NCI-H1417 treated with DMSO at 0.1 percent for 48 hours (cell line): Measurements from ENCODE around the gene SDCBP2.

ENCODE experiments used
- DNase-seq: peaks from one replicate; lab custom pipeline; 2025; lab: John Stamatoyannopoulos, UW

Gene SDCBP2

DNA sequence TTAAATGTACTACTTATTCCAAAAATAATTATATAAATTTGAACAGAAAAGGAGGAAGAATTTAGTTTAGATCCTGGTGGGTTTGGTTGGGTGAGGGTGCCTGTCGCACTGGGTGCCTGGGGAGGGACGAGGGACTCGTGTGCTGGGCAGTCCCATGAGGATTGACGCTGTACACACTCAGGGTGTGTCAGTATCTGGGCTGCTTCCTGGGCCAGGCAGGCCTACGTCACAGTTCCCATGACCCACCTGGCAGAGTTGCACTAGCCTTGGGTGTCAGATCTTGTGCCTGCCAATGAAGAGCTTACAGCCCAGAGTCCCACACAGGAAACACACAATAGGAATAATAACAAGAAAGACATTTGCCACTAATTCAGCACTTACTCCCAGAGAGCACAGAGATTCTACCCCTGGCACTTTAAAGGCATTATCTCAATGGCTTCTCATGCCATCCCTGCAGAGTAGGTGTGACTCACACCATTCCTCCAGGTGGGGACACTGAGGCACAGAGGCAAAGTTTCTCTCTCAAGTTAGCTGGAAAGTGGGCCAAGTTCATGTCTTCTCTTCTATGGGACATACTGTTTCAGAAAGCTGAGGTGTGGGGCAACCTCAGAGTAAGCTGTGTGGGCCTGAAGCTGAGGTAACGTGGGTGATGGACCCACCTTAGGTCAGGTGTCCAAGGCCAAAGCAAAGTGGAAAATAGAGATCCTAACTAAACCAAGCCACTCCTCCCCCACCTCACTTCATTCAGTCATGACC lies 1.3 kb upstream of the SDCBP2 start:
- no peak for DNase-seq

DNA sequence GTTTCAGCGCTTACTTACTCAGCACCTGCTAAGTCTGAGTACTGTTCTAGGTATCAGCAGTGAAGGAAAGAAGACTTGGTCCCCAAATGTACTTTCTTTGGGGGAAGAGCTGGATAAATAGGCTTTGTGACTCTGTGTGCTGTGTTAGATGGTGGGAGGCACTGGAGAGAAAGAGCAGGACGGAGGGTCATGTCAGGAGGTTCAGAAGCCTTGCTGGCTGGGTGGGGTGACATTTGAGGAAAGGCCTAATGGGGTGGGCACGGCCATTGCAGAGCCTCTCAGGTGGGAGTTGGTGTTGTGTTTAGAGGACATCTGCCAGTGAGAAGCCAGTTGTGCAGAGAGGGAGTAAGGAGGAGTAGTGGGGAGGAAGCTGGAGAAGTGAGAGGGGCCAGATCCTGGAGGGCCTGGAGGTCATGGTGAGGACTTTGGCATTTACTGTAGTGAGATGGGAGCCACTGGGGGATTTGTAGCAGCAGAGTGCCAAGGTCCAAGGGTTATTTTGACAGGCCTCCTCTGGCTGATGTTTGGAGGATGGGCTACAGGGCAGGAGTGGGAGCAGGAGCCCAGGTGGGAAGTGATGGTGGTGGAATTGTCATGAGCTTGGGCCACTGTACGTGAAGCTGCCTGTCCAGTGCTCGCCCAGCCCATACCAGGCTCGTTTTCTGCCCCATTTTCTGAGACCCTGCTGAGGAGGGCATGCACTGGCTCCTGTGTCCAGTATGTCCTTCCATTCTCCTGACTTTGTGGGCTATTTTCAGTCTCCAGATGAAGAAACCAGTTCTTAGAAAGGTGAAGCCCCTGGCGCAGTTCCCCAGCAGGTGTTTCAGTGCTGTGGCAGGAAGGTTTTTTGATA lies 886 bp downstream of the SDCBP2 start:
- no peak for DNase-seq

DNA sequence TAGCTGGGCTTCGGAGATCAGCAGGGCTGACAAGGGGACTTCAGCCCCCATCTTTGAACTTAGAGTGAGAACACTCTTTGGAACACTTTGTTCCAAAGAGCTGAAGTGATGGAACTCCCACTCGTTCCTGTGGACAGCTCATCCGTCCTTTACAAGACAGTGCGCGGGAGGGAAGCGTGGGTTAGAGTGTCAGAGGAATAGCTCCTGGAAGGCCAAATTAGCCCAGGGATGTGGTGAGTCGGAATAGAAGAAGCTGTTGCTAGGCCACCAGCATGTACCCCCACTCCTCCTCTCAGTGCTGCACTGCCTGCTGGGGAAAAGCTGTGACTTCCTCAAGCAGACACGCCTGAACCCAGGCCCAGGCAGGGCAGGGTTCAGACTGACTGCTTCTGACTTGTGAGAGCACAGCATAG lies 1.7 kb downstream of the SDCBP2 start:
- no peak for DNase-seq

DNA sequence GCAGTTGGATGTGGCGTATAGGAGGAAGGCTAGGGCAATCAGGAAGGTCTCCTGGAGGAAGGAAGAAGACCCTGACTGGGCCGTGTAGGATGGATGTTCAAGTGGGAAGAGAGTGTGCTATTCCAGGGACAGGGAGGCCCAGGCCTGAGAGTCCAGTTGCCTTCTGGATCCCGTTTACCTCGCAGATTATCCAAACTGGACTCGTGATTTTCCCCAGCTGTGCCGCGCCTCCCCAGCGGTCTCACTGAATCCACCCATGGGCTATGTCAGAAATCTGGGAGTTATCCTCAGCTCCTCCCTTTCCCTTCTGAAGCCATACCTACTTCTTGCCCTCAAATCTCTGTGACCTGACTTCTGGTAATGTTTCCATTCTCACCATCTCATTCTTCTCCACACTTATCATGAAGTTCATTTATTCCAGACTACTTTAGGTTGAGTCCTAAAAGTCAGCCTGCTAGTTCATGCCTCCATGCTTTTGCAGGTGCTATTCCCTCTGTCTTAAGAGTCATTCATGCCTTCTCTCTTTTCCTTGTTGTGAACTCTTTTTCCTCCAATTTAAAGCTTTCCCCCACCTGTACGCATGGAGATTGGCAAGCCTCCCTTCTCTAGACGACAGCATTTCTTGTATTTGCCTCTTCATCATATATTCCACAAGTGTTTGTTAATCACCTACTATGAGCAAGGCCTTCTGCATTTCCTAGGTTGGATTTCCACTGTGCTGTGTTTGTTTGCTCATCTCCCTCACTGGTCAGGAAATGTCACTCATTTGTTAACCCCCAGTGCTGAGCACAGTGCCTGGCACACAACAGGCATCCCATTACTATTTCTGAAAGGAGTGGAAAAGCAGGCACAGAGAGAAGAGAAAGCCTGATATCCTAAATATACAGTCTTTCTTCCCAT lies 2.7 kb downstream of the SDCBP2 start:
- no peak for DNase-seq

DNA sequence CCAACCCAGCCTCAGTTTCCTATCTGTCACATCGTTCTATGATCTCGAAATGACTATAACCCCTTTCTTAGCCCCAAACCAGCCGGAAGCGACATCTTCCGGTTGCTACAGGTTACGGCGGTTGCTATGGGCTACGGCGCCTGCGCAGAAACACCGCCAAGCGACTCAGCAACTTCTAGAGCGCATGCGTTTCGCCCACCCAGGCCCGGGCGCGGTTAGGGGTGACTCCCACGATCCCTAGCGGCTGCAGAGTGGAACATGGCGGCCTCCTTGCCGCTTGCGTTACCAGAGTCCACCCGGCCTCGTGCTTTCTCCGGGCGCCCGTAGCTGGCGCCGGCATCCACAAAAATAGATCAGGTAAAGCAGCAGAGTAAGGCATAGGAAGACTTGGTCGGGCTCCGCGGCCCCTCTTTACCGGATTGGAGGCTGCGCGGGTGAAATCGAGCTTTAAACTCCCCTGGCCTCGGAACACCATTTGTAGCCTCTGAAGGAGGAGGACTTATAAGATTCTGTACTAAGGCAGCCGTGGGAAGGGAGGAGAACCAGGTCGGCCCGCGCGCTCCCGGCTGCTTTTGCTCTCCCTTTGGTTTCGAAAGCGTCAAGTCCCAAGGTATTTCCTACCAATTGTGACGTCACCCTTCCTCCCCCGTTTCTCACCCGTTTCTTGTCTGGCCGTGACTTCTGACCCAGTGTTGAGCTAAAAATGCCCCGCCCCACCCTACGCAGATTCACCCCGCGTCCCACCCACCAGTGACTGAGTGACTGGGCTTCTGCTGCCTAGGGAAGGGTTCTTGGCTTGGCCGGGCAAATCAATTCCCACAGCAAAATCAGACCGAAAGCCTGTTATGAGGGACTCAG lies 3.5 kb downstream of the SDCBP2 start:
- peak; percentile 93 for DNase-seq

DNA sequence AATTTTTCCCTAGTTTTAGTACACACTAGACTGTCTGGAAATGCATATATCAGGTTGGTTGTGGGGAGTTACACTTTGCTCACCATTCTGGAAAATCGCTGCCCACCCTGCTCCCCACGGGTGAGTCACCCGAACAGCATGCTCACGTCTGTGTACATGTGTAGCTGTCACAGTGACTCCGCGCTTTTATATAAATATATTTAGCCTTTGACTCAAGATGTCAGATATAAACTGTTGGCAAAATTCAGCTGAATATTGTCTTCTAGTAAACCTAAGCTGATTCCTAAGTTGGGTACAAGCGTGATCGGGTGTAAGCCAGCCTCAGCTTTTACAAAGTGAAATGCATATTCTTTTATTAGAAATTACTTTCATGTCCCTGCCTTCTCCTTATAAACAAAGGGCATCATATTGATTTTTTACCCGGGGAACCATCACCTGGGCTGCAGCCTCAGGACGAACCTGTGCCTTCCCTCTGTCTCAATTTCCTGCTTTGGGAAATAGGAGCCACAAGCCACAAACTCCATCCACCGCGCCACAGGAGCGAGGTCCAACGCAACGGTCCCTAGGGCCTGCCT lies 4.3 kb downstream of the SDCBP2 start:
- DNase-seq: no peak

DNA sequence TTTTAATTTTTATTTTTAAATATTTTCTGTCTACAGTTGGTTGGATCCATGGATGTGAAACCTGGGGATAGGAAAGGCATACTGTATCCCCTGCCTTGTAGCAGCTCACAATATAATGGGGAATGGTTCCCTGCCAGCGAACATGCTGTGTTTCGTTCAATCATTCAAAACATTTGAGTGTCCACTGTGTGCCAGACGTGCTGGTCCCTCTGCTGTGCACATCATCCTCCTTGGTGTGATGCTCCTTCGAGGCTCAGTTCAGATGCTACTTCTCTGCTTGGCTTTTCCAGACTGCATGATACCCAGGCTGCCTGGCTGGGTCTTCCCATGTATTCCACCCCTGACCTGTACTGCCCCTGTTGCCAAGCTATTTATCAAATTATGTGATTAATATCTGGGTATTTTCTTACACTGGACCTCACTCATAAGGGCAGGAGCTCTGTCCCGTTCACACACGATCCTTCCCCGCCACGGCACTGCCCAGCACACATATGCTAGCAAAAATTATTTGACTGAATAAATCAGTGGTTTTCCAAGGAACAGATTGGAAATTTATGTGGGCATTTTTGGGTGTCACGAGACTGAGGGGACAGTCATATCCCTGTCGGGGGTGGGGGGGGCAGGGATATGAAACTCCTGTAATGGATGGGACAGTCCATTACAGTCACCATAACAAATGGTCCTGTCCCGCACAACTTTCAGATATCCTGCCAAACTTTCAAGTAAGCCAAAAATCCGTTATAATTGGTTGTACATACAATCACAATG lies 4.9 kb downstream of the SDCBP2 start:
- DNase-seq: no peak

DNA sequence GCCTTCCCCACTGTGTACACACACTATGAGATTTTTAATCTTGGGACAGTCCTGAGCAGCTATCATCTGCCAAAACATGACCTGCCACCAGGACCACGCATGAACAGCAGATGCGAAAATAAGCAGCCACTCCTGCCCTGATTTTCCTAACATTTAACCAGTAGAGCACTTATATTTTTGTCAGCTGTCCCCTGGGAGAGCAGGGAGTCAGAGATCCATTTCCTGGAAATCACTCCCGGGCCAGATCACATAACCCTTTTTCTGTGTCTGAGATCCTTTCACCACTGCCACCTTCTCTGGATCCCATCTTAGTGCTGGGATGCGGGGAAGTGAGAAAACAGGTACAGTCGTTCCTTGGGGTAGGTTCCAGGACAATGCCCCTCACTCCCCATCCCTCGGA lies 5.7 kb downstream of the SDCBP2 start:
- DNase-seq: no peak

DNA sequence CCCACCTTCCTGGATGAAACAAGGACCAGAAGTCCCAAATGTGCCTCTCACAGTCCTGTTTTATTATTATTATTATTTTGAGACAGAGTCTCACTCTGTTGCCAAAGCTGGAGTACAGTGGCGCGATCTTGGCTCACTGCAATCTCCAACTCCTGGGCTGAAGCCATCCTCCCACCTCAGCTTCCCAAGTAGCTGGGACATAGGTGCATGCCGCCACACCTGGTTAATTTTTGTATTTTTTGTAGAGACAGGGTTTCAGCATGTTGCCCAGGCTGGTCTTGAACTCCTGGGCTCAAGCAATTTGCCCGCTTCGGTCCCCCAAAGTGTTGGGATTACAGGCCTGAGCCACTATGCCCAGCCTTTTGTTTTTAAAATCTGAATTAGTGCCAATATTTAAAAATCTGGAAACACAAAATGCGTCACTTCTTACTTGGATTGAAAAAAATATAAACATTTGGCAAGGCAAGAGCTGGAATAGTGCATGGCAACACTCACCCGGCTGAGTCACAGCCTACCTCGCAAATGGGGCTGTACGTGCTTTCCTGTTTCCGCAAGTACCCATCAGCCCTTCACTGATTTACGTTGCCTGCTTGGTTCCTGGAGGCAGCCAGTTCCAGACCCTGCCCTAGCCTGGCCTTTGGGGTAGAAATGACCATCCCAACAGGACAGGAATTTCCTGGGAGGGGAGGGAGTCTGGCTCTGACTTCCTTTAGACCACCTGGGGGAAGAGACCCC lies 6.3 kb downstream of the SDCBP2 start:
- no peak for DNase-seq

DNA sequence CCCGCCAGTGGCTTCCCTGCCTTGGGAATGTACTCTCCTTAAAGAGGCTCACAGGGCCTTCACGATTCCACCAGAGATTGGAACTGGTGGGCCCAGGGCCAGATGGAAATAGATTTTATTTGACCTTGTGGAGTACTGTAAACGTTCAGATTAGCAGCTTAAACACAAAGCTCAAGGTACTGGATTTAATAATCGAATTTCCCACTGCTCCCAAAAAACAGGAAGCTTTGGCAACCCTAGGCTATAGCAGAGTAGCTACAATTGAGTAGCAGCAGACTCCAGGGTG lies 7.3 kb downstream of the SDCBP2 start:
- DNase-seq: no peak

DNA sequence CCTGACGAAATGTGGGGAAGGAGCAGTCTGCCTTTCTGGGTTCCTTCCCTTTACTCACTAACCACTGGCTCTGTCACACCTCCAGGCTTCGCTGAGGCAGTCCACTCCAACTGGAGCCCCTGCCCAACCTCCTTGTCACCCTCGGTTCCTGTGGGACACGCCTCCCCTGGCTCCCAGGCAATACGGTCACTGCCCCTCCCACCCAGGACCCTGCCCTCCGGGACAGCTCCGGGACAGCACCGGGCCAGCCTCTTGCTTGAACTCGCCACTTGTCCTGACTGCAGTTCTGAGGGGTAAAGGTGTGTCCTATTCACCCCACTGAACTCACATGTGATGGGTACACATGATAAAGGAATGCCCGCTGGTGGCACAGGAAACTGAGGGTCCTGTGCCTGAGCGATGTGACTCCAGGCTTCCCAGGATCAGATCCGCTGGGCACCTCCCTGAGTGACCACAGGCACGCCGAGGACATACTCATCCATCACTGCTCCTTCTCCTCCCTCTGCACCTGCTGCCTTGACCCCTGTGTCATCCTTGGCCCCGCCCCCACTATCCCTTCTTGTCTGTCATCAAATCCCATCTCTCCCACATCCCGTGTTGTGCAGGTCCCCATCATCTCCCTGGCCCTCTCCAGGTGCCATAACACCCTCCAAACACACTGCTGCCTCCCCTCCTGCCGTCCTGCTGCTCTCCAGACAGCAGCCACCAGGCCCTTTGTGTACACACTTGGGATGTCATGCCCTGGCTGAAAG lies 7.9 kb downstream of the SDCBP2 start:
- no peak for DNase-seq

DNA sequence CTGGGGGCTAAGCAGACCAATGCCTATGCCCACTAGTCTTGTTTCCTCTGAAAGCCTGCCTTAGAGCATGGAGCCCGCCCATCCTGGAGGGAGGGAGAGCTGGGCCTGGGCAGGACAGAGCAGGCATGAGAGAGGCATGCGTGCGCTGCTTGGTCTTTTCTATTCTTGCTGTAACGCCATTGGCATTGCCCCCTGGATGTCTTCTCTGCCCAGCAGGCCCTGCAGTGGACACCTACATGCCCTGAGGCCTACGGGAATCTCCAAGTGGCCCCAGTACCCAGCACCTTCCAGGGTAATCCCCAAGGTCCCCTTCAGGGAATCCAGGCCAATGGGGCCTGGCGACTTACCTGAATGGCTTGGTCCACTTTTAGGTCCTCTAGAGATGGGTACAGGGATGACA lies 8.9 kb downstream of the SDCBP2 start:
- DNase-seq: no peak

DNA sequence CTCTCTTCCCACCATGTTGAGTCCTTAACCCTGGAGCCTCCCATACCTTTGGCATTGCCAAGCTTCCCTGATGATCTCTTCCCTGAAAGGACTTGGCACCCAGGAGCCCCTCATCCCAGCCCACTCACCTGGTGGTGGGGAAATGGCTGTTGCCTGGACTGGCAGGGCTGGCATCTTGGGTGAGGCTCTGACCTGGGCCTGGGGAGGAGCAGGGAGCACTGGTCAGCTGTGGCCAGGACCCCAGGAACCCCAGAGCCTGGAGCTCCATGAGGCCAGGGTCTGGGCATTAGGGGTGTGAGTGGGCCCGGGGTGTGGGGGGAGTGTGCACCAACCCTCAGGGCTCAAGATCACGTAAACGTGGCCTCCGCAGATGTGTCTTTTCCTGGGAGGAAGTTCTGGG lies 9.5 kb downstream of the SDCBP2 start:
- DNase-seq: no peak

DNA sequence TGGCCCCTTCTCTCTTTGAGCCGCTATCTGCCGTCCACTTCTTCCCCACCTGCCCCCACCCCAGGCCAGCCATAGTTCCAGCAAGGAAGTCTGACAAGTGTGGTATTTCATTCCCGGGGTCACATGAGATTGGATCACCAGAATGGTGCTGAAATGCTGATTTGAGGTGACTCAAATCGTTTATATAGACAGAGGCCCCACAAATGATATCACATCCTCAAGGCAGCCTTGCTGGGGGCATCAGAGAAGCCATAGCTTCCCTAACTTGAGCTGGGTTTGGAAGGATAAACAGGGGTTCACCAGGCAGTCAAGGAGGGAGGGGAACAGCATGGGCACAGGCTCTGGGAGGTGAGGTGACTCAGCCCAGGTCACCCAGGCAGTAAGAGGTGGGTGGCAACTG lies 9.9 kb downstream of the SDCBP2 start:
- DNase-seq: no peak

DNA sequence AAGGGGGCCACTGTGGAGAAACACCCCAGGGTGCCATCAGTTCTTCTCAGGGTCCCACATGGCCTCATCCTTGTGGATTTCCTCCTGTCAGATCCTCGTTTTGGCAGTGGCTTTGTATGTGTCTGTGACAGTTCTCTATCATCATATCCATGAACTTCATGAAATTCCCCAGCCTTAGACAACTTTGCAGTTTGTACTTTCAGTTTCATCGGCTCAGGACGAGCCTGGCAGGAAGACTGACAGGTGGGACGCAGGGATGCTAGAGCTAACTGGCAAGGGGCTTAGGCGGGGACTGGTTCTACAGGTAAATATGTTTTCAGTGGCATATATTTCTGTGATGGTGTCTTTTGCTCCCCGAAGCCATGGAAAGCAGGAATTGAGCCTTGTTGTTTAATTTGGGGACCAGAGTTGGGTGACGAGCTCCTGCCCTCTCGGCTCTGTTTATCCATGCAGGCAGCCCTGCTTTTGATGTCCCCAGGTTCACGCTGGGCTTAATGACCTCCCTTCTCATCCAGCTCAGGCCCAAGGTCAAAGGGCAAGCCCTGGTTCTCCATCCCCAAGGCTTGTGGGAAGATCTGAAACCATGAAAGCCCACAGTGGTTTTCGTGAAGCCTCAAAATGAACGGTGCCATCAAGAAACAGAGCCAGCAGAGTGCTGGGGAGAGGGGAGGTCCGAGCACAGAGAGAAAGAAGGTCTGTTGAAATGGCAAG lies 11.2 kb downstream of the SDCBP2 start:
- no peak for DNase-seq

DNA sequence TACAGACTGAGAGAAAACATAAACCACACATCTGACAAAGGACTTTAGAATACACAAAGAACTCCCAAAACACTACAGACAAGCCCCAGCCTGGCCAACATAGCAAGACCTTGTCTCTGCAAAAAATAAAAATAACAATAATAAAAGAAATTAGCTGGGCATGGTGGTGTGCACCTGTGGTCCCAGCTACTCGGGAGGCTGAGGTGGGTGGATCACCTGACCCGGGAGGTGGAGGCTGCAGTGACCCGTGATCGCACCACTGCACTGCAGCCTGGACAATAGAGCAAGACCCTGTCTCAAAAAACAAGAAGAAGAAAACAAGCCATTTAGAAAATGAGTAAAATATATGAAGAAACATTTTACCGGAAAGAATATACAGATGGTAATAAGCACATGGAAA lies 13.1 kb downstream of the SDCBP2 start:
- no peak for DNase-seq

DNA sequence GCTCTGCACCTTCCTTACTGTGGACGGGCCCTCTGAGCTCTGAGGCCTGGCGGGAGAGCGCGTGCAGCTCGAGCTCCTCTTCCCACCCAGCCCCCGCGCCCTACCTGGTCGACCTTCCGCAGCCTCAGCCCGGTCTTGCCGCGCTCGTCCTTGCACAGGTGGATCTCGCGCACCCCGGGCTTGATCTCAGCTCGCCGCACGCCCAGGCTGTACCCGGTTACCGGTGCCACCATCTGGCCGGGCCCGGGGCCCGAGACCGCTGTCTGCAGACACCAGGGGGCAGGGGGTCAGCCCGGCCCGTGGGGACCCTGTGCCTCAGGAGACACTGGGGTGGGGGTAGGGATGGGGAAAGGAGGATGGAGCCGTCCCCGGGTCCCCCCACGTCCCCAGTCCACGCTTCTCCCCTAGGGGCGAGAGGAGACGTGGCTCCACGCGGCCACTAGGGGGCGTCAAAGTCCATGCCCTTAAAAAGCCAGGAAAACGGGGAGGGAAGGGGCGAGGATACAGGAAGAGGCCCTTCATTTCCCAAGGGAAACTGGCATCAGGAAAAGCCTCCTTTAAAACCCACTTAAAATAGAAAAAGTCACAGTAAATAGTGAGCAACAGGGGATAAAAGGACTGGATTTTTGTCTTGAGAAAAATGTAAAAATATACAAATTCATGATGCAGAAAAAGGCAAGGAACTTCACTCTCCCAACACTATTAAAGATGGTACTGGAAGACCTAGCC lies 15.5 kb downstream of the SDCBP2 start:
- DNase-seq: no peak

DNA sequence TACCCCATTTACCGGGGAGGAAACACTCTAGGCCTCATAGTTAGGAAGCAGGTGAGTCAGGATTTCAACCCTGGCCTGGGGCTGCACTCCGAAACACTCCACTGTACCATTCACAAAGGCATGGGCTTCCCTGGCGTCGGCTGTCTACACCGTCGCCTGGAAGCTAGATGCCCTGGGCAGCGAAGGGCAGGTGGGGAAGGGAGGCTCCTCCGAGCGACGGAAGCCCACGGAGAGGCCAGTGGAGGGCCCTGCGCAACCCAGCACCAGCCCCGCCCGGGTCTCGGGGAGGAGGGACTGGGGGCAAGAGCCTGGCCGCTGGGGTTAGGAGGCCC lies 16.1 kb downstream of the SDCBP2 start:
- DNase-seq: no peak
